ENCODE measurements around the gene PGGHG. TPM values are rescaled to one million over a fixed set of nuclear protein-coding genes. Genes with fewer than 3 reads are reported as not detected.
A peak's percentile ranks its signal among the peaks of the same experiment; 100 is the strongest.
"Not testable (repeated sequence)": the region's sequence is repeated elsewhere in the genome, so short reads cannot be mapped to it uniquely, and the experiment has no call there.

PGGHG gene
- total and polyA plus RNA-seq, 3 donors from 2014 or later: 8.2 to 32.5 (median 26.5) TPM

DNA sequence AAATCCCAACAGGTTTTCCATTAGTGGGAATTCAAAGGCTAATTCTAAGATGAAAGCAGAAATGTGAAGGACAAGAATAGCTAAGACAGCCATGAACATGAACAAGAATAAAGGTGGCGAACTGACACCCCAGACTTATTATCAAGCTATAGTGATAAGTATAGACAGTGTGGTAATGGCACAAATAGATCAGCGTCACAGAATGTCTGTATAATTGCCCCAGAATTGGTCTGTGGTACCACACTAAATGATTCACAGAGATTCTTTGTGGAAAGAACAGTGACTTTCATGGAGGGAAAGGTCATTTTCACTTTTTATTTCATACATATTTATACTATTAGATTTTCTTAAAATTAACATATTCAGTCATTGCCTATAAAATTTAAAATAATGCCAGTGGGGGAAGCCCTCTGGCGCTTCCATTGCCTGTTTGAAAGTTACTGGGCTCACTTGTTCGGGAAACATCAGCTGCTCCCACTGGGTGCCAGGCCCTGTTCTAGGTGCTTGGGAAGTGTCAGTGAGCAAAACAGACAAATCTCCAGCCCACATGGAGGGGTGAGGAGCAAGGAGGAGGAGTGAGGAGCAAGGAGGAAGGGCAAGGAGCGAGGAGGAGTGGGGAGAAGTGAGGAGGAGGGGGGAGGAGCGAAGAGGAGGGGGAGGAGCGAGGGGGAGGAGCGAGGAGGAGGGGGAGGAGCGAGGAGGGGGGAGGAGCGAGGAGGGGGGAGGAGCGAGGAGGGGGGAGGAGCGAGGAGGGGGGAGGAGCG, 22.1 kb upstream of the PGGHG start:
- DNase-seq: no peak
- WGBS, 2 donors: 71 to 80% methylated on average over 5 of the region's 13 CpGs
- intact Hi-C loops (cut with DNase I; ENCODE audit: low total_unique reads): no loop called here
- Histone ChIP-seq H3K4me3 (no peak overlapping the region), H3K27ac (no peak overlapping the region), H3K27me3 (no peaks in the 10 kb centered on the region), H3K9me3 (no peaks in the 10 kb centered on the region), H3K4me1 (no peaks in the 10 kb centered on the region), H3K36me3 (ENCODE audit: low read depth, missing control alignments) (no peaks in the 10 kb centered on the region)
- TF ChIP-seq, protein P1, sequence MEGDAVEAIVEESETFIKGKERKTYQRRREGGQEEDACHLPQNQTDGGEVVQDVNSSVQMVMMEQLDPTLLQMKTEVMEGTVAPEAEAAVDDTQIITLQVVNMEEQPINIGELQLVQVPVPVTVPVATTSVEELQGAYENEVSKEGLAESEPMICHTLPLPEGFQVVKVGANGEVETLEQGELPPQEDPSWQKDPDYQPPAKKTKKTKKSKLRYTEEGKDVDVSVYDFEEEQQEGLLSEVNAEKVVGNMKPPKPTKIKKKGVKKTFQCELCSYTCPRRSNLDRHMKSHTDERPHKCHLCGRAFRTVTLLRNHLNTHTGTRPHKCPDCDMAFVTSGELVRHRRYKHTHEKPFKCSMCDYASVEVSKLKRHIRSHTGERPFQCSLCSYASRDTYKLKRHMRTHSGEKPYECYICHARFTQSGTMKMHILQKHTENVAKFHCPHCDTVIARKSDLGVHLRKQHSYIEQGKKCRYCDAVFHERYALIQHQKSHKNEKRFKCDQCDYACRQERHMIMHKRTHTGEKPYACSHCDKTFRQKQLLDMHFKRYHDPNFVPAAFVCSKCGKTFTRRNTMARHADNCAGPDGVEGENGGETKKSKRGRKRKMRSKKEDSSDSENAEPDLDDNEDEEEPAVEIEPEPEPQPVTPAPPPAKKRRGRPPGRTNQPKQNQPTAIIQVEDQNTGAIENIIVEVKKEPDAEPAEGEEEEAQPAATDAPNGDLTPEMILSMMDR (IDR thresholded peaks at IDR 0.05): no peak
- no peak for TF ChIP-seq POLR2A (IDR thresholded peaks at IDR 0.05)

DNA sequence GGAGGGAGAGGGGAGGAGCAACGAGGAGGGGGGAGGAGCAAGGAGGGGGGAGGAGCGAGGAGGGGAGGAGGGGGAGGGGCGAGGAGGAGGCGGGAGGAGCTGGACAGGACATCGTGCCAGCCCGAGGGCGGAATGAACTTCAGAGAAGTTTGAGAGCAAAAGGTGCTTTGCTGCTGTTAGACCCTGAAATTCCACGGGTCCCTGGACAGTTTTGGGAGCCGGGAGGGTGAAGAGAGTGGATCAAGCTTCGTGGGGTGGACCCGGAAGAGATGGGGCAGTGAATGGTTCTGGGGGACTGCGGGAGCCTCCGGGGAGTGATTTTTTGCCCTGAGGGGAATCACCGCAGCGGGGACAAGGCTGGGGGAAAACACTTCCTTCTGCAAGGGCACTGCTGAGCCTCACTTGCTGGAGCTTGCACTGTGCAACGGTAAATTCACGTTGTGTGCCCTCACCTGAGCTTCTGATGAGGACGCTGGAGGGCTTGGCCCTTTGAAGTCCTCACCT, 21.4 kb upstream of the PGGHG start:
- no peaks in the 10 kb centered on the region for H3K4me1 ChIP-seq
- WGBS, 2 donors: 45 to 50% methylated on average over 15 to 17 of the region's 18 CpGs
- peak overlapping the region in 1 of 2 donors; percentile 58 for H3K27ac ChIP-seq
- intact Hi-C loops (cut with DNase I; ENCODE audit: low total_unique reads): no loop called here
- no peaks in the 10 kb centered on the region for H3K36me3 ChIP-seq (ENCODE audit: low read depth, missing control alignments)
- no peaks in the 10 kb centered on the region for H3K27me3 ChIP-seq
- DNase-seq: no peak
- H3K4me3 ChIP-seq: peak overlapping the region; percentile 2 to 34
- H3K9me3 ChIP-seq: no peaks in the 10 kb centered on the region
- TF ChIP-seq, protein P1 (IDR thresholded peaks at IDR 0.05): no peak
- TF ChIP-seq POLR2A (IDR thresholded peaks at IDR 0.05): no peak

DNA sequence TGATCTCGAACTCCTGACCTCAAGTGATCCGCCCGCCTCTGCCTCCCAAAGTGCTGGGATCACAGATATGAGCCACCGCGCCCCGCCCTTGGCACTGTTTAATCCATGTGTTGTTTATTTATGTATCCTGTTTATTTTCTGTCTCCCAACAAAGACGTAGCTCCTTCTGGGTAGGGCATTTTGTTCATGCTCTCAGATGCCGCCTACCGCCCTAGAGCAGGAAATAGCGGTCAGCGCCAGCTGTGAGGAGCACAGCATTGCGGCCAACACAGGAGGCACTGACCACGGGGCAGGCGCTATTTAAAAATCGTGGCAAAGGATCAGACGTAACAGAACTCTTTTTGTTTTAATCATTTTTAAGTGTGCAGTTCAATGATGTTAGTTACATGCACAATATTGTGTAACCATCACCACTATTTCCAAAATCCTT, 20.2 kb upstream of the PGGHG start:
- H3K4me3 ChIP-seq; H3K27me3 ChIP-seq; intact Hi-C loops (cut with DNase I; ENCODE audit: low total_unique reads); H3K36me3 ChIP-seq (ENCODE audit: low read depth, missing control alignments); H3K9me3 ChIP-seq; H3K4me1 ChIP-seq: not testable (repeated sequence)
- DNase-seq: peak; percentile 47
- H3K27ac ChIP-seq: peak overlapping the region in 1 of 2 donors; percentile 58
- 64 to 69% methylated on average over 16 of the region's 16 CpGs for WGBS, 2 donors

DNA sequence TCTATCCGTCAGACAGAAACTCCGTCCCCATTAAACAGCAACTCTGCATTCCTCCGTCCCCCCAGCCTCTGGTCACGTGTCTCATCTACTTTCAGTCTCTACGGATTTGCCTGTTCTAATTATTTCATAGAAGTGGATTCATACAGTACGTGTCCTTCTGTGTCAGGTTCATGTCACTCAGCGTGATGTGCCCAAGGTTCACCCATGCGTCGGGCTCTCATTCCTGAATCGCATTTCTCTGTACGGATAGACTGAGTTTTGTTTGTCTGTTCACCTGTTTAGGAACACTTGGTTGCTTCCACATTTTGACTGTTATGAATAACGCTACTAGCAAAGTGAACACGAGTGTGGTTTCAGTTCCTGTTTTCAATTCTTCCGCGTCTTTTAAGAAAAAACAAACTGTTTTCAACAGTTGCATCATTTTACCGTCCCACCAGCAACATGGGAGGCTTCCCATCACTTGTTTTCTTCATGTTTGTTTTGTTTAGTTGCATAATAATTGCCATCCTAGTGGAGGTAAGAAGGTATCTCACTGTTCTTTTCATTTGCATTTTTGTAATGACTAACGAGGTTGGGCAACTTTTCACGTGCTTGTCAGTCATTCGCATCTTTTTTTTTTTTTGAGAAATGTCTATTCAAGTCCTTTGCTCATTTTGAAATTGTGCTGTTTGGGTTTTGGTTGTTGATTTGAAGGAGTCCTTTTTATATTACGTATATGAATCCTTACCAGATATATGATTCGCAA, 19.6 kb upstream of the PGGHG start:
- Histone ChIP-seq H3K36me3 (ENCODE audit: low read depth, missing control alignments) (no peaks in the 10 kb centered on the region), H3K9me3 (no peaks in the 10 kb centered on the region), H3K27me3 (no peaks in the 10 kb centered on the region), H3K4me1 (no peaks in the 10 kb centered on the region), H3K4me3 (no peak overlapping the region), H3K27ac (peak overlapping the region in 1 of 2 donors; percentile 58)
- TF ChIP-seq POLR2A (IDR thresholded peaks at IDR 0.05): no peak
- TF ChIP-seq, protein P1 (IDR thresholded peaks at IDR 0.05): no peak
- intact Hi-C loops (cut with DNase I; ENCODE audit: low total_unique reads): no loop called here
- peak; percentile 16 for DNase-seq
- 60 to 63% methylated on average over 21 of the region's 21 CpGs for WGBS, 2 donors
